Neural cell (in vitro differentiated cells): ENCODE measurements around the gene PLP2.

ENCODE experiments used
- CTCF ChIP-seq: fragments of 450-650 bp; IDR thresholded peaks from 2 replicates; pipeline ENCODE4 v1.5.1; 2014; ENCODE audit warnings: antibody characterized with exemption, mild to moderate bottlenecking, moderate library complexity; ENCODE audit not compliant: poor library complexity, severe bottlenecking
- TAF1 ChIP-seq: IDR thresholded peaks from 2 replicates; pipeline ENCODE4 v1.6.1; 2012; ENCODE audit warnings: low read depth

- TF ChIP-seq CTCF, result no peak
- TF ChIP-seq TAF1, result no peak
Observed at GRCh38 chrX:49133759-49134158, 37.9 kb upstream of the PLP2 start.
